Myocyte (in vitro differentiated cells): ENCODE results near the gene H1-8. TPM values are rescaled to one million over a fixed set of nuclear protein-coding genes. Genes with fewer than 3 reads are reported as not detected.

Source experiments
- DNase-seq: peaks from one replicate; pipeline ENCODE4 v3.0.0-alpha.2; 2012; ENCODE audit warnings: low read depth
- total RNA-seq: library from RNA; depleted of rRNA; stranded (reverse); fragments of >200 nt; gene quantifications from 2 replicates; pipeline ENCODE4 v1.2.3, GENCODE V29; 2014

The H1-8 gene
- total RNA-seq, 1 donor from 2014 or later: not detected

GRCh38 chr3:129571605-129572547 is 28.9 kb downstream of the H1-8 start:
- no peak for DNase-seq

- DNase-seq: no peak
These were observed 29.6 kb downstream of the H1-8 start for GRCh38 chr3:129572603-129573002.

- no peak for DNase-seq
These were observed 30.5 kb downstream of the H1-8 start for GRCh38 chr3:129573493-129573892.

- no peak for DNase-seq
These were observed 31.2 kb downstream of the H1-8 start for GRCh38 chr3:129574206-129574605.

- peak; percentile 62 for DNase-seq
These were observed 32.4 kb downstream of the H1-8 start for GRCh38 chr3:129575233-129575996.

GRCh38 chr3:129575997-129576384 is 33.0 kb downstream of the H1-8 start:
- no peak for DNase-seq

GRCh38 chr3:129576514-129577352 is 33.8 kb downstream of the H1-8 start:
- no peak for DNase-seq

GRCh38 chr3:129577366-129577765 is 34.4 kb downstream of the H1-8 start:
- no peak for DNase-seq

- peak; percentile 37 for DNase-seq
These were observed 35.2 kb downstream of the H1-8 start for GRCh38 chr3:129577925-129578786.

GRCh38 chr3:129579991-129580390 is 37.0 kb downstream of the H1-8 start:
- peak; percentile 92 for DNase-seq

- DNase-seq: no peak
These were observed 38.6 kb downstream of the H1-8 start for GRCh38 chr3:129581623-129582022.

- peak; percentile 80 for DNase-seq
These were observed 39.8 kb downstream of the H1-8 start for GRCh38 chr3:129582799-129583198.

GRCh38 chr3:129583289-129583688 is 40.3 kb downstream of the H1-8 start:
- no peak for DNase-seq

GRCh38 chr3:129584631-129585030 is 41.7 kb downstream of the H1-8 start:
- no peak for DNase-seq

- DNase-seq: no peak
These were observed 43.1 kb downstream of the H1-8 start for GRCh38 chr3:129585949-129586657.

GRCh38 chr3:129586746-129587430 is 43.9 kb downstream of the H1-8 start:
- DNase-seq: no peak

- DNase-seq: no peak
These were observed 44.7 kb downstream of the H1-8 start for GRCh38 chr3:129587566-129588210.

GRCh38 chr3:129590215-129590614 is 47.2 kb downstream of the H1-8 start:
- no peak for DNase-seq

- DNase-seq: no peak
These were observed 49.0 kb downstream of the H1-8 start for GRCh38 chr3:129591932-129592331.
